GM12878 (cell line): ENCODE data around the gene HNRNPM.

Source experiments
- CBX5 ChIP-seq: sonication (generic); IDR thresholded peaks from 2 replicates; pipeline ENCODE4 v1.6.1; 2016; ENCODE audit warnings: low read depth, moderate library complexity, mild to moderate bottlenecking, inconsistent platforms
- RCOR1 ChIP-seq: conservative IDR thresholded peaks from 2 replicates; pipeline ENCODE4 v1.6.1; 2012; ENCODE audit warnings: low read depth, low read length, improper control_type of control experiment
- TCF7 ChIP-seq: IDR thresholded peaks from 2 replicates; pipeline ENCODE4 v1.6.1; 2014; ENCODE audit warnings: antibody characterized with exemption, borderline replicate concordance
- TF ChIP-seq, protein P1 (sequence below), 3 experiments: IDR thresholded peaks in 2 of 3; conservative IDR thresholded peaks in 1 of 3; 2 replicates each; pipeline ENCODE4 v1.5.1; 2011; ENCODE audit warnings: low read depth in 3 of 3, low read length in 3 of 3, mild to moderate bottlenecking in 3 of 3, control low read depth in 2 of 3, moderate library complexity in 2 of 3, inconsistent platforms in 1 of 3, mixed read lengths in 1 of 3; ENCODE audit not compliant: control insufficient read depth in 2 of 3, insufficient read depth in 1 of 3; ENCODE audit errors: extremely low read depth in 1 of 3

DNA sequence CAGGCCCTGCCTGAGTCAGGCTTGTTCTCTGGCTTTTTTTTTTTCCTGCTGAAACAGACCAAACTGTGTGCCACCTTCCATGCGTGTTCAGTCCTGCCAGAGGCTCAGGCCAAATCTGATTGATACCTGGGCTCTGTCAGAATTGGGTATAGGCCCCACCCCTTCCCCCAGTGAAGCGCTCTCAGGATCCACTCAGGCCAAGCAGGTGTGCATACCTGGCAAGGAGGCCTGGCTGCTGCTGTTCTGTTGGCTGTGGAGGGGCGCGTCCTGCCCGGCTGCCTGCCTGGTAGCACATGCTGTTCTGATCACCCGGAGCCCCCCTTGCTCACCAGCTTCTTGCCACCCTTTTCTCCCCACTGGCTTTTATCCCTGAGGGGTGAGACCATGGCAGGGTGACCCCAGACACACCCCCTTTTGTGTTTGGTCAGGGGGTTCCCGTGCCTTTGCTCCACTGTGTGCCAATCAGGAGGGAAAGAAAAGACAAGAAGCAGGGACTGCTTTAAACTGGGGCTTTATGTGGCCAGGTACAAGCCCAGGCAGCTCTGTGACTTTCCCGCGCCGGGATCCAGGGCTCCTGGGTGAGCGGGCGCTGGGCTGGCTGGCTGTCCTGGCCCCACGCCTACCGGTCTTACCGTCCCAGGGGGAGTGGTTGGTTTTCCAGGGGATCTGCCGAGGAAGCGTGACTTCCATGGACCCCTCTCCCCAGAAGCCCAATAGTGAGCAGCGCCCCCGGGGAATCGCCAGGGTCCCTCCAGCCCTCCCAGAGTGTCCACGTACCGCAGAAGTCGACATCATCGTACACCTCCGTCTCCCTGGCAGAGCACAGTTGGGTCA, 45.0 kb downstream of the HNRNPM start:
- no peak for TF ChIP-seq RCOR1
- no peak for TF ChIP-seq CBX5
- no peak for TF ChIP-seq TCF7
- TF ChIP-seq, protein P1, sequence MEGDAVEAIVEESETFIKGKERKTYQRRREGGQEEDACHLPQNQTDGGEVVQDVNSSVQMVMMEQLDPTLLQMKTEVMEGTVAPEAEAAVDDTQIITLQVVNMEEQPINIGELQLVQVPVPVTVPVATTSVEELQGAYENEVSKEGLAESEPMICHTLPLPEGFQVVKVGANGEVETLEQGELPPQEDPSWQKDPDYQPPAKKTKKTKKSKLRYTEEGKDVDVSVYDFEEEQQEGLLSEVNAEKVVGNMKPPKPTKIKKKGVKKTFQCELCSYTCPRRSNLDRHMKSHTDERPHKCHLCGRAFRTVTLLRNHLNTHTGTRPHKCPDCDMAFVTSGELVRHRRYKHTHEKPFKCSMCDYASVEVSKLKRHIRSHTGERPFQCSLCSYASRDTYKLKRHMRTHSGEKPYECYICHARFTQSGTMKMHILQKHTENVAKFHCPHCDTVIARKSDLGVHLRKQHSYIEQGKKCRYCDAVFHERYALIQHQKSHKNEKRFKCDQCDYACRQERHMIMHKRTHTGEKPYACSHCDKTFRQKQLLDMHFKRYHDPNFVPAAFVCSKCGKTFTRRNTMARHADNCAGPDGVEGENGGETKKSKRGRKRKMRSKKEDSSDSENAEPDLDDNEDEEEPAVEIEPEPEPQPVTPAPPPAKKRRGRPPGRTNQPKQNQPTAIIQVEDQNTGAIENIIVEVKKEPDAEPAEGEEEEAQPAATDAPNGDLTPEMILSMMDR (IDR thresholded peaks at IDR 0.05 in 2 of 3, conservative IDR thresholded peaks at IDR 0.05 in 1 of 3; ENCODE audit: control insufficient read depth in 2 of 3, extremely low read depth in 1 of 3, insufficient read depth in 1 of 3, low read depth in 3 of 3, low read length in 3 of 3): no peak
